H1 (cell line): ENCODE data around the gene MMP21. TPM values are rescaled to one million over a fixed set of nuclear protein-coding genes. Genes with fewer than 3 reads are reported as not detected.

Experiments
- ZNF274 ChIP-seq: IDR thresholded peaks from 2 replicates; pipeline ENCODE4 v1.7.0; 2012; ENCODE audit warnings: low read length, borderline replicate concordance; ENCODE audit errors: extremely low read depth
- polyA plus RNA-seq, 7 experiments: library from polyadenylated mRNA; depleted of rRNA in 3 of 7; stranded (reverse) in 5 of 7; unstranded in 2 of 7; fragments of >200 nt in 5 of 7; fragments of 200-250 nt in 2 of 7; gene quantifications; 1 replicate in 5 of 7; 2 replicates in 1 of 7; 4 replicates in 1 of 7; pipeline versions ENCODE4 v1.2.1 to v1.2.3, GENCODE V29; 2011 to 2013; ENCODE audit warnings: missing spikeins in 2 of 7, mixed read lengths in 2 of 7
- total RNA-seq: library from RNA; stranded (reverse); fragmentation: NEBNext Ultra II Directional; extraction: Animal tissue kit (Norgen Biotek cat#: 25700); gene quantifications from 2 replicates; pipeline ENCODE4 v1.2.1, GENCODE V29; 2021

The MMP21 gene
- total and polyA plus RNA-seq, 2 of the 8 experiments (the other 6 are each of a cell fraction or from before 2014, with no cell fraction given), result not detected

GRCh38 chr10:125761961-125762360, 13.7 kb downstream of the MMP21 start (continued):
- no peak for TF ChIP-seq ZNF274
